ENCODE results near the gene C12orf75. TPM values are rescaled to one million over a fixed set of nuclear protein-coding genes. Genes with fewer than 3 reads are reported as not detected.
A peak's percentile ranks its signal among the peaks of the same experiment; 100 is the strongest.

The C12orf75 gene
- total and polyA plus RNA-seq, 4 donors = 36.3 to 75.4 (median 47.3) TPM

DNA sequence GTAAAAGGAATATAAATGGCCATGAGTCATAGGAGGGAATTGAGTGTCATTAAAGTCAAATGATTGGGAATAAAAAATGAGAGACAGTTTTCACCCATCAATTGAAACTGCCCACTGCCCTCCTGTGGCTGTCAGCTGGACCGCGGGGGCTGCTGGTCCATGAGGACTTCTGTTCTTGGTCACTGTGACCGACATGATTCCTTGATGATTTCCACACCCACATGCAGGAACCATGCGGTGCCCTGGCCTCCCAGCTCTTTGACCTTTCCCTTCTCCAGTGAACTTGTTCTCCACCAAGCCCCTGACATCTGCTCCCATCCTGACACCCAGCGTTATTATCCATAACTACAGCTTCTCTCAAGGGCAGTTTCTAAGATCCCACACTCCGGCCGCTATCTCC is 48.4 kb downstream of the C12orf75 start:
- no peak for DNase-seq (ENCODE audit: low read depth in 4 of 6, low spot score in 6 of 6)
- H3K4me1 ChIP-seq (ENCODE audit: control insufficient read depth, insufficient read depth, low read length) = peaks cover 4% of the 10 kb centered on the region
- no peak overlapping the region for H3K27ac ChIP-seq (ENCODE audit: low read depth, low read length)
- H3K9me3 ChIP-seq (ENCODE audit: control insufficient read depth, insufficient read depth, low read length) = no peaks in the 10 kb centered on the region
- 83% methylated on average over 7 of the region's 7 CpGs for WGBS (ENCODE audit: insufficient coverage)
- H3K4me3 ChIP-seq (ENCODE audit: low read depth, low read length) = no peak overlapping the region
- no peaks in the 10 kb centered on the region for H3K36me3 ChIP-seq (ENCODE audit: control insufficient read depth, insufficient read depth, low read length)
- no peaks in the 10 kb centered on the region for H3K27me3 ChIP-seq (ENCODE audit: control insufficient read depth, insufficient read depth, low read length)

GRCh38 chr12:105382771-105383622 is 52.5 kb downstream of the C12orf75 start:
- 48% methylated on average over 5 of the region's 18 CpGs for WGBS (ENCODE audit: insufficient coverage)
- DNase-seq (ENCODE audit: low read depth in 4 of 6, low spot score in 6 of 6) = peak; percentile 45 to 92 (median 55)

GRCh38 chr12:105384220-105384619 is 53.7 kb downstream of the C12orf75 start:
- no peak overlapping the region for H3K4me3 ChIP-seq (ENCODE audit: low read depth, low read length)
- H3K36me3 ChIP-seq (ENCODE audit: control insufficient read depth, insufficient read depth, low read length) = no peaks in the 10 kb centered on the region
- 100% methylated on average over 4 of the region's 6 CpGs for WGBS (ENCODE audit: insufficient coverage)
- H3K9me3 ChIP-seq (ENCODE audit: control insufficient read depth, insufficient read depth, low read length) = no peaks in the 10 kb centered on the region
- H3K4me1 ChIP-seq (ENCODE audit: control insufficient read depth, insufficient read depth, low read length) = peaks cover 4% of the 10 kb centered on the region
- no peak for DNase-seq (ENCODE audit: low read depth in 4 of 6, low spot score in 6 of 6)
- H3K27ac ChIP-seq (ENCODE audit: low read depth, low read length) = no peak overlapping the region
- no peaks in the 10 kb centered on the region for H3K27me3 ChIP-seq (ENCODE audit: control insufficient read depth, insufficient read depth, low read length)

More at GRCh38 chr12:105382771-105383622, 52.5 kb downstream of the C12orf75 start:
- Histone ChIP-seq H3K9me3 (ENCODE audit: control insufficient read depth, insufficient read depth, low read length) (no peaks in the 10 kb centered on the region), H3K4me3 (ENCODE audit: low read depth, low read length) (no peak overlapping the region), H3K27ac (ENCODE audit: low read depth, low read length) (no peak overlapping the region), H3K4me1 (ENCODE audit: control insufficient read depth, insufficient read depth, low read length) (peaks cover 4% of the 10 kb centered on the region), H3K36me3 (ENCODE audit: control insufficient read depth, insufficient read depth, low read length) (no peaks in the 10 kb centered on the region), H3K27me3 (ENCODE audit: control insufficient read depth, insufficient read depth, low read length) (no peaks in the 10 kb centered on the region)

GRCh38 chr12:105384916-105385535 is 54.5 kb downstream of the C12orf75 start:
- H3K9me3 ChIP-seq (ENCODE audit: control insufficient read depth, insufficient read depth, low read length) = no peaks in the 10 kb centered on the region
- no peaks in the 10 kb centered on the region for H3K36me3 ChIP-seq (ENCODE audit: control insufficient read depth, insufficient read depth, low read length)
- 90% methylated on average over 4 of the region's 6 CpGs for WGBS (ENCODE audit: insufficient coverage)
- H3K27me3 ChIP-seq (ENCODE audit: control insufficient read depth, insufficient read depth, low read length) = no peaks in the 10 kb centered on the region
- peaks cover 4% of the 10 kb centered on the region for H3K4me1 ChIP-seq (ENCODE audit: control insufficient read depth, insufficient read depth, low read length)
- H3K27ac ChIP-seq (ENCODE audit: low read depth, low read length) = no peak overlapping the region
- no peak for DNase-seq (ENCODE audit: low read depth in 4 of 6, low spot score in 6 of 6)
- no peak overlapping the region for H3K4me3 ChIP-seq (ENCODE audit: low read depth, low read length)

DNA sequence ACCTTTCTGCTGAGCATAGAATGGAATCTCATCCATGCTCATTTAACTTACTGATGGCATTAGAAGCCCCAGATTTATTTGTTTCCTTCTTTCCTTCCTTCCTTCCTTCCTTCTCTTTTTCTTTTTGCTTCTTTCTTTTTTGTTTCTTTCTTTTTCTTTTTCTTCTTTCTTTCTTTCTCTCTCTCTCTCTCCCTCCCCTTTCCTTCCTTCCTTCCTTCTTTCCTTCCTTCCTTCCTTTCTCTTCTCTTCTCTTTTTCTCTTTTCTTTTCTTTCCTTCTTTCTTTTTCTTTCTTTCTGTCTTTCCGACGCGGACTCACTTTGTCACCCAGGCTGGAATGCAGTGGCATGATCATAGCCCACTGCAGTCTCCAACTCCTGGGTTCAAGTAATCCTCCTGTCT is 55.9 kb downstream of the C12orf75 start:
- no peaks in the 10 kb centered on the region for H3K9me3 ChIP-seq (ENCODE audit: control insufficient read depth, insufficient read depth, low read length)
- H3K36me3 ChIP-seq (ENCODE audit: control insufficient read depth, insufficient read depth, low read length) = no peaks in the 10 kb centered on the region
- no peaks in the 10 kb centered on the region for H3K27me3 ChIP-seq (ENCODE audit: control insufficient read depth, insufficient read depth, low read length)
- H3K4me3 ChIP-seq (ENCODE audit: low read depth, low read length) = no peak overlapping the region
- H3K27ac ChIP-seq (ENCODE audit: low read depth, low read length) = no peak overlapping the region
- DNase-seq (ENCODE audit: low read depth in 4 of 6, low spot score in 6 of 6) = no peak
- peaks cover 4% of the 10 kb centered on the region for H3K4me1 ChIP-seq (ENCODE audit: control insufficient read depth, insufficient read depth, low read length)
- 97% methylated on average over 3 of the region's 3 CpGs for WGBS (ENCODE audit: insufficient coverage)

GRCh38 chr12:105391231-105391630 is 60.7 kb downstream of the C12orf75 start:
- Histone ChIP-seq H3K36me3 (ENCODE audit: control insufficient read depth, insufficient read depth, low read length) (no peaks in the 10 kb centered on the region), H3K4me3 (ENCODE audit: low read depth, low read length) (no peak overlapping the region), H3K4me1 (ENCODE audit: control insufficient read depth, insufficient read depth, low read length) (no peaks in the 10 kb centered on the region), H3K27me3 (ENCODE audit: control insufficient read depth, insufficient read depth, low read length) (no peaks in the 10 kb centered on the region), H3K9me3 (ENCODE audit: control insufficient read depth, insufficient read depth, low read length) (no peaks in the 10 kb centered on the region), H3K27ac (ENCODE audit: low read depth, low read length) (no peak overlapping the region)
- WGBS (ENCODE audit: insufficient coverage) = 86% methylated on average over 1 of the region's 1 CpG
- DNase-seq (ENCODE audit: low read depth in 4 of 6, low spot score in 6 of 6) = no peak

DNA sequence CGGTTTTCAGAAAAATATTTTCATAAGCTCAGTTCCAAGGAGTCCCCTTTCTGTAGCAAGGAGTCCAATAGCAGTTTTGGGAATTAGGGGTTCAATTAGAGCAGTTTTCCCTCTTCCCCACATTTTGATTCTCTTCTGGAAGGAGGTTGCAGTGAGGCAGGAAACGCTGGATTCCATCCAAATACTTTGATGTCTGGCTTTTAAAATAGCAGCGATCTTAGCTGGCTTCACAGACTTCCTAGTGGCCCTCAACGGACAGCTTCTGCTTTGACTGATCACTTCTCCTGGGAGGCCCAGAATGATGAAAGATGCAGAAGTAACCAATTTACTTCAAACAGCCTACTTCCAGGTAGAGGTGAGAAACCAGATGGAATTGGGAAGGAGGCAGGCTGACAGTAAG is 63.1 kb downstream of the C12orf75 start:
- WGBS (ENCODE audit: insufficient coverage) = no CpG with 5 or more reads among the region's 4 CpGs
- Histone ChIP-seq H3K4me3 (ENCODE audit: low read depth, low read length) (no peak overlapping the region), H3K4me1 (ENCODE audit: control insufficient read depth, insufficient read depth, low read length) (no peaks in the 10 kb centered on the region), H3K27ac (ENCODE audit: low read depth, low read length) (no peak overlapping the region), H3K9me3 (ENCODE audit: control insufficient read depth, insufficient read depth, low read length) (no peaks in the 10 kb centered on the region), H3K27me3 (ENCODE audit: control insufficient read depth, insufficient read depth, low read length) (no peaks in the 10 kb centered on the region), H3K36me3 (ENCODE audit: control insufficient read depth, insufficient read depth, low read length) (no peaks in the 10 kb centered on the region)
- DNase-seq (ENCODE audit: low read depth in 4 of 6, low spot score in 6 of 6) = peak in 2 of 6 donors; percentile 44 to 46

GRCh38 chr12:105396024-105396423 is 65.5 kb downstream of the C12orf75 start:
- H3K4me1 ChIP-seq (ENCODE audit: control insufficient read depth, insufficient read depth, low read length) = no peaks in the 10 kb centered on the region
- H3K36me3 ChIP-seq (ENCODE audit: control insufficient read depth, insufficient read depth, low read length) = no peaks in the 10 kb centered on the region
- no peak for DNase-seq (ENCODE audit: low read depth in 4 of 6, low spot score in 6 of 6)
- H3K9me3 ChIP-seq (ENCODE audit: control insufficient read depth, insufficient read depth, low read length) = no peaks in the 10 kb centered on the region
- no CpG with 5 or more reads among the region's 1 CpG for WGBS (ENCODE audit: insufficient coverage)
- H3K27me3 ChIP-seq (ENCODE audit: control insufficient read depth, insufficient read depth, low read length) = no peaks in the 10 kb centered on the region
- no peak overlapping the region for H3K27ac ChIP-seq (ENCODE audit: low read depth, low read length)
- H3K4me3 ChIP-seq (ENCODE audit: low read depth, low read length) = no peak overlapping the region

- no peaks in the 10 kb centered on the region for H3K27me3 ChIP-seq (ENCODE audit: control insufficient read depth, insufficient read depth, low read length)
Measured at GRCh38 chr12:105396983-105397382, 66.5 kb downstream of the C12orf75 start.

DNA sequence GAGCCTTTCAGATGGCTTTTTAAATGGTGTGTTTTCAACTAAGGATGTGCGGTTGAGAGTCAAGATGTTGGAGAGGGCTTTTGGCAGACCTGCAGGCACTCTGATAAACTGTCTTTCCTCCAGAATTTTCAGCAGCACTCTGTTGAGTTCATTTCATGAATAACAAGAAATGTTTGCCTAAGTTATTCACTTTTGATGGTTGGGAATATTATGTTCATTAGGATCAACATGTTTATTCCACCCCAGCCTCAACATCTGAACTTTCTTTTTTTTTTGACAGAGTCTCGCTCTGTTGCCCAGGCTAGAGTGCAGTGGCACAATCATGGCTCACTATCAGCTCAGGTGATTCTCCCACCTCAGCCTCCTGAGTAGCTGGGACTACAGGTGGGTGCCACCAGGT is 68.4 kb downstream of the C12orf75 start:
- 85% methylated on average over 2 of the region's 2 CpGs for WGBS (ENCODE audit: insufficient coverage)
- no peak for DNase-seq (ENCODE audit: low read depth in 4 of 6, low spot score in 6 of 6)
- Histone ChIP-seq H3K36me3 (ENCODE audit: control insufficient read depth, insufficient read depth, low read length) (no peaks in the 10 kb centered on the region), H3K27me3 (ENCODE audit: control insufficient read depth, insufficient read depth, low read length) (no peaks in the 10 kb centered on the region), H3K27ac (ENCODE audit: low read depth, low read length) (no peak overlapping the region), H3K4me3 (ENCODE audit: low read depth, low read length) (no peak overlapping the region), H3K9me3 (ENCODE audit: control insufficient read depth, insufficient read depth, low read length) (no peaks in the 10 kb centered on the region), H3K4me1 (ENCODE audit: control insufficient read depth, insufficient read depth, low read length) (no peaks in the 10 kb centered on the region)

More at GRCh38 chr12:105396983-105397382, 66.5 kb downstream of the C12orf75 start:
- Histone ChIP-seq H3K4me1 (ENCODE audit: control insufficient read depth, insufficient read depth, low read length) (no peaks in the 10 kb centered on the region), H3K4me3 (ENCODE audit: low read depth, low read length) (no peak overlapping the region), H3K36me3 (ENCODE audit: control insufficient read depth, insufficient read depth, low read length) (no peaks in the 10 kb centered on the region), H3K27ac (ENCODE audit: low read depth, low read length) (no peak overlapping the region), H3K9me3 (ENCODE audit: control insufficient read depth, insufficient read depth, low read length) (no peaks in the 10 kb centered on the region)
- no peak for DNase-seq (ENCODE audit: low read depth in 4 of 6, low spot score in 6 of 6)
- WGBS (ENCODE audit: insufficient coverage) = no CpG with 5 or more reads among the region's 2 CpGs
